SK-N-SH (cell line): ENCODE results near the gene C12orf42.

Experiments
- CTCF ChIP-seq: fragments of 200-600 bp; sonication (generic); IDR thresholded peaks from 2 replicates; pipeline ENCODE4 v1.6.1; 2017; ENCODE audit warnings: antibody characterized with exemption, mild to moderate bottlenecking, moderate library complexity
- EP300 ChIP-seq, 2 experiments: IDR thresholded peaks; 2 replicates each; pipeline versions ENCODE4 v1.4.0 to v1.6.1; 2012; ENCODE audit warnings: borderline replicate concordance in 1 of 2, low read depth in 1 of 2, low read length in 1 of 2
- EZH2phosphoT487 ChIP-seq: fragments of 200-600 bp; sonication (generic); IDR thresholded peaks from 2 replicates; pipeline ENCODE4 v1.6.1; 2017; ENCODE audit warnings: low read depth, mixed run types, mild to moderate bottlenecking, antibody characterized with exemption, moderate library complexity, borderline replicate concordance
- FOXM1 ChIP-seq: IDR thresholded peaks from 2 replicates; pipeline ENCODE4 v1.4.0; 2012; ENCODE audit warnings: low read depth, mild to moderate bottlenecking
- JUND ChIP-seq: IDR thresholded peaks from 2 replicates; pipeline ENCODE4 v1.4.0; 2012
- MEF2A ChIP-seq: IDR thresholded peaks from 2 replicates; pipeline ENCODE4 v1.4.0; 2012; ENCODE audit warnings: low read depth, borderline replicate concordance
- MXI1 ChIP-seq: IDR thresholded peaks from 2 replicates; pipeline ENCODE4 v1.6.1; 2012; ENCODE audit warnings: mild to moderate bottlenecking, low read depth, low read length, improper control_type of control experiment
- USF2 ChIP-seq: fragments of 150-350 bp; IDR thresholded peaks from 2 replicates; pipeline ENCODE4 v1.6.1; 2017; ENCODE audit warnings: antibody characterized with exemption, low read length, low read depth, borderline replicate concordance

GRCh38 chr12:103257763-103258162 is 238.0 kb downstream of the C12orf42 start:
- TF ChIP-seq EZH2phosphoT487 (no peak), MXI1 (no peak), CTCF (no peak), USF2 (no peak), EP300 (IDR thresholded peaks at IDR 0.05; ENCODE audit: borderline replicate concordance in 1 of 2, low read depth in 1 of 2, low read length in 1 of 2) (no peak), MEF2A (no peak), FOXM1 (no peak), JUND (no peak)
